Measurements from ENCODE around the gene PNLIPRP1. TPM values are rescaled to one million over a fixed set of nuclear protein-coding genes. Genes with fewer than 3 reads are reported as not detected.

Gene PNLIPRP1
- total RNA-seq (2022; extraction: Qiagen RNA extraction; ENCODE audit: low read depth) = not detected in 5 replicates

GRCh38 chr10:116590590-116591444, at the start of gene PNLIPRP1:
Gene PNLIPRP1, plus strand, starts transcription at chr10:116590959. Its CDS starts 171 bp downstream, at chr10:116591130.

GRCh38 chr10:116545756-116546155, 45.0 kb upstream of the PNLIPRP1 start, which contains the start of gene PNLIP:
Gene PNLIP, plus strand, starts transcription at chr10:116545931. Its CDS starts 162 bp downstream, at chr10:116546093.

GRCh38 chr10:116620423-116621400, 30.0 kb downstream of the PNLIPRP1 start, which contains the start of gene PNLIPRP2:
Gene PNLIPRP2, plus strand, starts transcription at chr10:116620953.

Other genes with a start within 250 kb of the PNLIPRP1 start
- gene PNLIPRP3, start 163.1 kb upstream of the PNLIPRP1 start, total RNA-seq (2022; extraction: Qiagen RNA extraction; ENCODE audit: low read depth) = not detected in 5 replicates
- gene PNLIP, start 45.0 kb upstream of the PNLIPRP1 start, total RNA-seq (2022; extraction: Qiagen RNA extraction; ENCODE audit: low read depth) = not detected in 5 replicates
- 0.12 TPM in 1 of 5 replicates, not detected in the others for gene PNLIPRP2, start 30.0 kb downstream of the PNLIPRP1 start, total RNA-seq (2022; extraction: Qiagen RNA extraction; ENCODE audit: low read depth)
- 9.5 to 13.3 TPM (median 11.5 TPM) in 5 replicates for gene HSPA12A, start 151.6 kb downstream of the PNLIPRP1 start, total RNA-seq (2022; extraction: Qiagen RNA extraction; ENCODE audit: low read depth)

Data from A549 treated with ZK216348 at 1 μM for 4 hours (cell line).